Kidney (tissue), 14 donors: ENCODE results near the gene PTN. TPM values are rescaled to one million over a fixed set of nuclear protein-coding genes. Genes with fewer than 3 reads are reported as not detected.
"Not testable (repeated sequence)": the region's sequence is repeated elsewhere in the genome, so short reads cannot be mapped to it uniquely, and the experiment has no call there.

Source experiments
- DNase-seq, 5 donors: peaks; one replicate each; pipeline ENCODE4 v3.0.0-alpha.2; 2013 to 2020
- FAIRE-seq: peaks from 2 replicates; lab custom pipeline; 2012; peaks lifted over from hg19 to GRCh38; lab: Jason Lieb, UNC
- H3K27ac ChIP-seq, 2 donors: one replicate each; pipeline ENCODE4 v1.7.0; 2013; ENCODE audit warnings: low read depth in 2 of 2, low read length in 2 of 2, inconsistent platforms in 1 of 2
- H3K27me3 ChIP-seq: one replicate; pipeline ENCODE4 v1.7.1; 2013; ENCODE audit warnings: low read length, inconsistent platforms; ENCODE audit not compliant: control insufficient read depth, insufficient read depth
- H3K36me3 ChIP-seq, 3 donors: one replicate each; pipeline versions ENCODE4 v1.7.0 to v1.7.1; 2013; ENCODE audit warnings: low read length in 3 of 3, control low read depth in 1 of 3, inconsistent platforms in 1 of 3; ENCODE audit not compliant: insufficient read depth in 3 of 3, control insufficient read depth in 2 of 3
- H3K4me1 ChIP-seq, 3 donors: one replicate each; pipeline versions ENCODE4 v1.7.0 to v1.7.1; 2013; ENCODE audit warnings: low read length in 3 of 3, inconsistent platforms in 1 of 3, low read depth in 1 of 3; ENCODE audit not compliant: control insufficient read depth in 2 of 3, insufficient read depth in 2 of 3
- H3K4me3 ChIP-seq, 3 donors: one replicate each; pipeline versions ENCODE4 v1.7.0 to v1.8.1; 2013; ENCODE audit warnings: low read length in 3 of 3, control low read depth in 1 of 3, inconsistent platforms in 1 of 3
- H3K9ac ChIP-seq, 3 donors: one replicate each; pipeline versions ENCODE4 v1.7.0 to v1.7.1; 2013; ENCODE audit warnings: low read length in 3 of 3, control low read depth in 1 of 3, inconsistent platforms in 1 of 3
- H3K9me3 ChIP-seq, 3 donors: one replicate each; pipeline versions ENCODE4 v1.7.0 to v1.7.1; 2013; ENCODE audit warnings: low read length in 3 of 3, control low read depth in 1 of 3, inconsistent platforms in 1 of 3; ENCODE audit not compliant: control insufficient read depth in 2 of 3, insufficient read depth in 1 of 3
- intact Hi-C: fragments of 100-400 bp; cut with DNase I; formaldehyde crosslinking; loops from one replicate; pipeline ENCODE4 v1.11.1; 2022
- polyA plus RNA-seq: library from polyadenylated mRNA; stranded (reverse); fragments of 350-450 nt; fragmentation: Illumina TruSeq; extraction: RNeasy Lipid Tissue Mini Kit (QIAGEN cat#74804); gene quantifications from one replicate; pipeline ENCODE4 v1.2.3, GENCODE V29; 2014; ENCODE audit warnings: low read depth, low replicate concordance; ENCODE audit not compliant: insufficient read depth
- total RNA-seq: library from RNA; stranded (reverse); fragmentation: NEBNext Ultra II Directional; extraction: Animal tissue kit (Norgen Biotek cat#: 25700); gene quantifications from one replicate; pipeline ENCODE4 v1.2.1, GENCODE V29; 2021
- TF ChIP-seq, protein P1 (sequence below): IDR thresholded peaks from 3 replicates; pipeline ENCODE4 v1.5.1; 2012; ENCODE audit warnings: mild to moderate bottlenecking, moderate library complexity, borderline replicate concordance; ENCODE audit not compliant: insufficient read depth; ENCODE audit errors: extremely low read depth
- donor health status: control.
- donor health status: control.
- donor health status: control.
- donor health status: control.
- donor health status: control.
- donor health status: DM: yes; HTN: yes; CAD: no.
- donor health status: Normal renal cell carcinoma (clear cell type).

The PTN gene
- total and polyA plus RNA-seq, 2 donors from 2014 or later = 12.0 to 17.2 TPM

GRCh38 chr7:137266764-137267163 lies 76.8 kb downstream of the PTN start:
- DNase-seq = peak in 1 of 5 donors; percentile 7
- Histone ChIP-seq H3K27me3 (no peaks in the 10 kb centered on the region), H3K4me3 (no peak overlapping the region), H3K4me1 (no peaks in the 10 kb centered on the region), H3K9ac (no peak overlapping the region), H3K36me3 (no peaks in the 10 kb centered on the region), H3K9me3 (no peaks in the 10 kb centered on the region), H3K27ac (no peak overlapping the region)
- FAIRE-seq = no peak
- TF ChIP-seq, protein P1, sequence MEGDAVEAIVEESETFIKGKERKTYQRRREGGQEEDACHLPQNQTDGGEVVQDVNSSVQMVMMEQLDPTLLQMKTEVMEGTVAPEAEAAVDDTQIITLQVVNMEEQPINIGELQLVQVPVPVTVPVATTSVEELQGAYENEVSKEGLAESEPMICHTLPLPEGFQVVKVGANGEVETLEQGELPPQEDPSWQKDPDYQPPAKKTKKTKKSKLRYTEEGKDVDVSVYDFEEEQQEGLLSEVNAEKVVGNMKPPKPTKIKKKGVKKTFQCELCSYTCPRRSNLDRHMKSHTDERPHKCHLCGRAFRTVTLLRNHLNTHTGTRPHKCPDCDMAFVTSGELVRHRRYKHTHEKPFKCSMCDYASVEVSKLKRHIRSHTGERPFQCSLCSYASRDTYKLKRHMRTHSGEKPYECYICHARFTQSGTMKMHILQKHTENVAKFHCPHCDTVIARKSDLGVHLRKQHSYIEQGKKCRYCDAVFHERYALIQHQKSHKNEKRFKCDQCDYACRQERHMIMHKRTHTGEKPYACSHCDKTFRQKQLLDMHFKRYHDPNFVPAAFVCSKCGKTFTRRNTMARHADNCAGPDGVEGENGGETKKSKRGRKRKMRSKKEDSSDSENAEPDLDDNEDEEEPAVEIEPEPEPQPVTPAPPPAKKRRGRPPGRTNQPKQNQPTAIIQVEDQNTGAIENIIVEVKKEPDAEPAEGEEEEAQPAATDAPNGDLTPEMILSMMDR = no peak
- intact Hi-C loops = no loop called here

DNA sequence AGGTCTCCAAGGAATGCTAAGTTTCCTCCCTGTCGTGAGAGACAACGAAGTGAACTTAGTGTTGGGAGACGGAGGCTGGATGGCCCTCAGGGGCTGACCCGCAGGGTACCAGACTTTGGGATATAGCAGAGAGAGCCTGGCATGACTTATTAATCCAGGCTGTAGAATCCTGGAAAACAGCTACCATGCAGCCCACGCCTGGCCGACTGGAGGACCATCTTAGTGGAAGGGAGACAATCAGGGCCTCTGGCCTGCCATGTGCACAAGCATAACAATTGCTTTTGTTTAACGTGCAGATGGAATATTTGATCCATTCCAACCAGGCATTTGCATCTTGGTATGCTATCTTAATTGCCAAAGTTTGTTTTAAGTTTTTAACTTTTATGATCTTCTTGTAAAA lies 78.1 kb downstream of the PTN start:
- DNase-seq, intact Hi-C loops, H3K27me3 ChIP-seq, H3K4me1 ChIP-seq, FAIRE-seq, H3K9me3 ChIP-seq, H3K9ac ChIP-seq, H3K4me3 ChIP-seq, H3K36me3 ChIP-seq, H3K27ac ChIP-seq: not testable (repeated sequence)

DNA sequence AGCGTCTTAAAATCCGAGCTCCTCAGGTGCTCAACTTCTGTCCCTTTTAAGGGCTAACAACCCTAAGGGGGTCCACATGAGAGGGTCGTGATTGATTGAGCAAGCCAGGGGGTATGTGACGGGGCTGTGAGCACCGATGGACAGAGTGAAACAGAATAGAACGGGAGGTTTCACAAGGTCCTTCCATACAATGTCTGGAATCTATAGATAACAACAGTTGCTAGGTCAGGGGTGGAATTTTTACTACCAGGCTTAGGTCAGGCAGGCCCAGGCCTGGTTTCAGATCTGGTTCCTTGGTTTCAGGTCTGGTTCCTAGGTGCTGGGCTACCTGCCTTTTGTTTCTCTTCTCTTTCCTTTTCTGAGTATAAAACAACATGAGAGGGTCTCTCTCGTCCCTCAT lies 80.9 kb downstream of the PTN start:
- H3K9ac ChIP-seq = no peak overlapping the region
- H3K36me3 ChIP-seq = no peaks in the 10 kb centered on the region
- H3K9me3 ChIP-seq = no peaks in the 10 kb centered on the region
- intact Hi-C loops = no loop called here
- no peak for DNase-seq
- H3K4me1 ChIP-seq = no peaks in the 10 kb centered on the region
- H3K27ac ChIP-seq = no peak overlapping the region
- no peaks in the 10 kb centered on the region for H3K27me3 ChIP-seq
- FAIRE-seq = no peak
- TF ChIP-seq, protein P1 = no peak
- H3K4me3 ChIP-seq = no peak overlapping the region

- no peaks in the 10 kb centered on the region for H3K9me3 ChIP-seq
- no peak for FAIRE-seq
Measured at GRCh38 chr7:137258552-137258951, 85.0 kb downstream of the PTN start.

More at GRCh38 chr7:137258552-137258951, 85.0 kb downstream of the PTN start:
- Histone ChIP-seq H3K4me1 (no peaks in the 10 kb centered on the region), H3K4me3 (no peak overlapping the region), H3K9ac (no peak overlapping the region), H3K27ac (no peak overlapping the region), H3K36me3 (no peaks in the 10 kb centered on the region), H3K27me3 (no peaks in the 10 kb centered on the region)
- DNase-seq = no peak
- intact Hi-C loops = no loop called here
- TF ChIP-seq, protein P1 = no peak
